Measurements from ENCODE around the gene FAM171A1.

FAM171A1 gene

DNA sequence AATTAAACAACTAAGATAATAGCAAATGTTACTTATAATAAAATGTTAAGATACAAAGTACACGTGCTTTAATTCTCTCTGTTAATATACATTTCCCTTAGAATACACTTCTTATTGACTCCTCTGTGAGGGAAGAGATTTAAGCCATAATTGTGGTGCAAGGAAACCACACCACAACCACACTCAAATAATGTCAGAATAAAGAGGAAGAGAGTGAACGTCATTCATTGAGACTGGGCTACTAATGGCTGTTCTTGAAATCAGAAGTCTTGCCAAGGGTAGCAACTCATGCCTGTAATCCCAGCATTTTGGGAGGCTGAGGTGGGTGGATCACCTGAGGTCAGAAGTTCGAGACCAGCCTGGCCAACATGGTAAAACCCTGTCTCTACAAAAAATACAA, 10.0 kb downstream of the FAM171A1 start:
- Histone ChIP-seq H2AFZ (ENCODE audit: low read length) (no peak overlapping the region), H3F3A (ENCODE audit: insufficient read depth, low read length) (no peaks in the 10 kb centered on the region), H3K9me2 (ENCODE audit: low read depth, low read length) (no peaks in the 10 kb centered on the region), H4K20me1 (ENCODE audit: insufficient read depth, low read length) (no peaks in the 10 kb centered on the region), H3K9me3 (ENCODE audit: low read length) (no peaks in the 10 kb centered on the region), H3K9ac (ENCODE audit: low read length) (no peak overlapping the region), H3K36me3 (ENCODE audit: insufficient read depth, low read length) (no peaks in the 10 kb centered on the region), H3K79me2 (ENCODE audit: insufficient read depth, low read length) (no peaks in the 10 kb centered on the region), H3K4me1 (ENCODE audit: insufficient read depth, low read length, severe bottlenecking) (no peaks in the 10 kb centered on the region), H3K27ac (ENCODE audit: low read depth, low read length, poor library complexity, severe bottlenecking) (no peak overlapping the region), H3K4me2 (ENCODE audit: low read length) (no peak overlapping the region), H3K4me3 (ENCODE audit: low read depth, low read length, poor library complexity, severe bottlenecking) (no peak overlapping the region), H3K27me3 (ENCODE audit: insufficient read depth, low read length) (no peaks in the 10 kb centered on the region)
- TF ChIP-seq EZH2 (IDR thresholded peaks at IDR 0.05; ENCODE audit: borderline replicate concordance, low read length): no peak
- TF ChIP-seq, protein P1, sequence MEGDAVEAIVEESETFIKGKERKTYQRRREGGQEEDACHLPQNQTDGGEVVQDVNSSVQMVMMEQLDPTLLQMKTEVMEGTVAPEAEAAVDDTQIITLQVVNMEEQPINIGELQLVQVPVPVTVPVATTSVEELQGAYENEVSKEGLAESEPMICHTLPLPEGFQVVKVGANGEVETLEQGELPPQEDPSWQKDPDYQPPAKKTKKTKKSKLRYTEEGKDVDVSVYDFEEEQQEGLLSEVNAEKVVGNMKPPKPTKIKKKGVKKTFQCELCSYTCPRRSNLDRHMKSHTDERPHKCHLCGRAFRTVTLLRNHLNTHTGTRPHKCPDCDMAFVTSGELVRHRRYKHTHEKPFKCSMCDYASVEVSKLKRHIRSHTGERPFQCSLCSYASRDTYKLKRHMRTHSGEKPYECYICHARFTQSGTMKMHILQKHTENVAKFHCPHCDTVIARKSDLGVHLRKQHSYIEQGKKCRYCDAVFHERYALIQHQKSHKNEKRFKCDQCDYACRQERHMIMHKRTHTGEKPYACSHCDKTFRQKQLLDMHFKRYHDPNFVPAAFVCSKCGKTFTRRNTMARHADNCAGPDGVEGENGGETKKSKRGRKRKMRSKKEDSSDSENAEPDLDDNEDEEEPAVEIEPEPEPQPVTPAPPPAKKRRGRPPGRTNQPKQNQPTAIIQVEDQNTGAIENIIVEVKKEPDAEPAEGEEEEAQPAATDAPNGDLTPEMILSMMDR (IDR thresholded peaks at IDR 0.05; ENCODE audit: low read length): no peak

DNA sequence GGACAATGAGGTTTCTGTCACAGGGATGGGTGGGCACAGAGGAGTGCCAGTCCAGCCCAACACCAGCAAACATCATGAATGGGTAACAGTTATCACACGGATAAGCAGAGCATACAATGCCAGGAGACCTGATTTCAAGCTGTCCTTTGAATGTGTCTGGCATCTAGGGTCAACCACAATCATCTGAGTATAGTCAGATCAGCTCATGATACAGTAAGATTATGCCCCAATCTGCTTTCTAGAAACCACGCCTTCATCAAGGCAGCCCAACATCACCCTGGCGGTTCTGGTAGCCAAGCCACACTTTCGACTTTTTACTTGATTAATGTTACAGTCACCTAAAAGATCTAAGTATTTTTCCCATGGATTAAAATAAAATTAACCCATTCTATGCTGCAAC, 10.5 kb downstream of the FAM171A1 start:
- Histone ChIP-seq H3K9me2 (ENCODE audit: low read depth, low read length) (no peaks in the 10 kb centered on the region), H3K9me3 (ENCODE audit: low read length) (no peaks in the 10 kb centered on the region), H3K27me3 (ENCODE audit: insufficient read depth, low read length) (no peaks in the 10 kb centered on the region), H3K36me3 (ENCODE audit: insufficient read depth, low read length) (no peaks in the 10 kb centered on the region), H2AFZ (ENCODE audit: low read length) (no peak overlapping the region), H3K4me3 (ENCODE audit: low read depth, low read length, poor library complexity, severe bottlenecking) (no peak overlapping the region), H3K4me1 (ENCODE audit: insufficient read depth, low read length, severe bottlenecking) (no peaks in the 10 kb centered on the region), H3K9ac (ENCODE audit: low read length) (no peak overlapping the region), H3K79me2 (ENCODE audit: insufficient read depth, low read length) (no peaks in the 10 kb centered on the region), H3K4me2 (ENCODE audit: low read length) (no peak overlapping the region), H4K20me1 (ENCODE audit: insufficient read depth, low read length) (no peaks in the 10 kb centered on the region), H3K27ac (ENCODE audit: low read depth, low read length, poor library complexity, severe bottlenecking) (no peak overlapping the region), H3F3A (ENCODE audit: insufficient read depth, low read length) (no peaks in the 10 kb centered on the region)
- TF ChIP-seq EZH2 (IDR thresholded peaks at IDR 0.05; ENCODE audit: borderline replicate concordance, low read length): no peak
- TF ChIP-seq, protein P1 (IDR thresholded peaks at IDR 0.05; ENCODE audit: low read length): no peak

DNA sequence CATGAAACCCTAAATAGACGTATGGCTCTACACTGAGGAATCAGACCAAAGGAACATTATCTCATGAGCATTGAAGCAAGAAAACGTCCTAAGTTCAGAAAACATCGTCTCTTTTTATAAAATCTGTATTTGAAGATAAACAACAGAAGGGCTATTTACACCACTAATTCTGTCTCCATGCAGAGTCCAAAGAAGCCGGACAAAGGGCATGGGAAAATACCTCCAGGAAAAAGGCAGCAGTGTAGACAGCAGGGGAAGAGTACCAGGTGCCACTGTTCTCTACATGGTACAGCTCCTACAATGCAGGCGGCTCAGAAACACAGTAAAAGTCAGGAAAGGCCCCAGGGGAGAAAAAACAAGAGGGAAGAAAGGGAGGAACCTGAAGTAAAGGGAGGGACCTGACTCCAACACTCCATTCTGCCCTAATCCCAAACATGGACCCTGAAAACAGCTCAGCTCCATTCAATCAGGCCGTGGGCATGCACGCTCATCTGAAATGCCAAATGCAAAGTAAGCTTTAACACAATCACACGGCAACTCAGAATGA, 17.5 kb downstream of the FAM171A1 start:
- TF ChIP-seq, protein P1 (IDR thresholded peaks at IDR 0.05; ENCODE audit: low read length): no peak
- TF ChIP-seq EZH2 (IDR thresholded peaks at IDR 0.05; ENCODE audit: borderline replicate concordance, low read length): no peak
- Histone ChIP-seq H3K27ac (ENCODE audit: low read depth, low read length, poor library complexity, severe bottlenecking) (no peak overlapping the region), H3F3A (ENCODE audit: insufficient read depth, low read length) (no peaks in the 10 kb centered on the region), H3K9me2 (ENCODE audit: low read depth, low read length) (no peaks in the 10 kb centered on the region), H3K4me3 (ENCODE audit: low read depth, low read length, poor library complexity, severe bottlenecking) (no peak overlapping the region), H3K36me3 (ENCODE audit: insufficient read depth, low read length) (no peaks in the 10 kb centered on the region), H3K4me1 (ENCODE audit: insufficient read depth, low read length, severe bottlenecking) (no peaks in the 10 kb centered on the region), H3K9me3 (ENCODE audit: low read length) (no peaks in the 10 kb centered on the region), H2AFZ (ENCODE audit: low read length) (no peak overlapping the region), H3K9ac (ENCODE audit: low read length) (no peak overlapping the region), H3K4me2 (ENCODE audit: low read length) (no peak overlapping the region), H4K20me1 (ENCODE audit: insufficient read depth, low read length) (no peaks in the 10 kb centered on the region), H3K79me2 (ENCODE audit: insufficient read depth, low read length) (no peaks in the 10 kb centered on the region), H3K27me3 (ENCODE audit: insufficient read depth, low read length) (no peaks in the 10 kb centered on the region)

Measured in OCI-LY1 (cell line).